ENCODE measurements around the gene B3GNT3. TPM values are rescaled to one million over a fixed set of nuclear protein-coding genes. Genes with fewer than 3 reads are reported as not detected.

The B3GNT3 gene, protein sequence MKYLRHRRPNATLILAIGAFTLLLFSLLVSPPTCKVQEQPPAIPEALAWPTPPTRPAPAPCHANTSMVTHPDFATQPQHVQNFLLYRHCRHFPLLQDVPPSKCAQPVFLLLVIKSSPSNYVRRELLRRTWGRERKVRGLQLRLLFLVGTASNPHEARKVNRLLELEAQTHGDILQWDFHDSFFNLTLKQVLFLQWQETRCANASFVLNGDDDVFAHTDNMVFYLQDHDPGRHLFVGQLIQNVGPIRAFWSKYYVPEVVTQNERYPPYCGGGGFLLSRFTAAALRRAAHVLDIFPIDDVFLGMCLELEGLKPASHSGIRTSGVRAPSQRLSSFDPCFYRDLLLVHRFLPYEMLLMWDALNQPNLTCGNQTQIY
- polyA plus RNA-seq (ENCODE audit: insufficient read length in 4 of 4): 10 to 100 TPM in 1 of 4 donors, 1 to 10 TPM in 3; 3.9 to 13.5 (median 7.2) TPM

DNA sequence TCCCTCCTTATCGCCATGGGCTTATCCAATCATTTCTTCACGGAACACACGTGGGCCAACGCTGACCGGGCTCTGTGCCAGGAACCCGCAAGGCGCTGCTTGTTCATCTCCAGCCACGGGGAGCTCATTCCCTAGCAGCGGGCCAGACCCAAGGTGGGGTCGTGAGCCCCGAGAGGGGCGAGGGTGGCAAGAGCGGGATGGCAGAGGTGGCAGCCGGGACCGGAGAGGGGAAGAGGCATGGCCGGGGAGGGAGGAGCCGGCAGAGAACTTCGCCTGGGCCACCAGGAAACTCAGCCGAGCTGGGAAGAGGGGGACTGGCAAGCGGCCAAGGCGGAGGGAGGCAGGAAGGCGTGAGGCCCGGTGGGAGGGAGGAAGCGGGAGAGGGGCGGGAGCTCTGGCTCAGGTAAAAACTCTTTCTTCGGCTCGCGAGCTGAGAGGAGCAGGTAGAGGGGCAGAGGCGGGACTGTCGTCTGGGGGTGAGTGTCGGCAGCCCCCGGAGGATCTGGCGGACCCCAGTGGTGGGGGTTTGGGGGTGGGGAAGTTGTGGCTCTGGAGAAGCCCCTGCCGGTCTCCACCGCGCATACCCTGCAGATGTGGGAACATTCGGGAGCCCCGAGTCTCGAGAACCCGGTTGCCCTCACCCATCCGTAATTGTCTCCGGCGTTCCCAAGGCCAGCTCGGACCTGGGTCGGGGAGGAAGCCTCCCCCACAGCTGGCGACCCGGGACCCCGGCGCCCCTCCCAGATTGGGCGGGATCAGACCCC is at the start of gene B3GNT3:
Gene B3GNT3 (plus strand): TSS at position 408 of the 764 bp plus-strand sequence. CDS start 12,670 bp downstream, outside the sequence.
- DNase-seq (ENCODE audit: low read depth in 4 of 4, low spot score in 3 of 4): no peak

DNA sequence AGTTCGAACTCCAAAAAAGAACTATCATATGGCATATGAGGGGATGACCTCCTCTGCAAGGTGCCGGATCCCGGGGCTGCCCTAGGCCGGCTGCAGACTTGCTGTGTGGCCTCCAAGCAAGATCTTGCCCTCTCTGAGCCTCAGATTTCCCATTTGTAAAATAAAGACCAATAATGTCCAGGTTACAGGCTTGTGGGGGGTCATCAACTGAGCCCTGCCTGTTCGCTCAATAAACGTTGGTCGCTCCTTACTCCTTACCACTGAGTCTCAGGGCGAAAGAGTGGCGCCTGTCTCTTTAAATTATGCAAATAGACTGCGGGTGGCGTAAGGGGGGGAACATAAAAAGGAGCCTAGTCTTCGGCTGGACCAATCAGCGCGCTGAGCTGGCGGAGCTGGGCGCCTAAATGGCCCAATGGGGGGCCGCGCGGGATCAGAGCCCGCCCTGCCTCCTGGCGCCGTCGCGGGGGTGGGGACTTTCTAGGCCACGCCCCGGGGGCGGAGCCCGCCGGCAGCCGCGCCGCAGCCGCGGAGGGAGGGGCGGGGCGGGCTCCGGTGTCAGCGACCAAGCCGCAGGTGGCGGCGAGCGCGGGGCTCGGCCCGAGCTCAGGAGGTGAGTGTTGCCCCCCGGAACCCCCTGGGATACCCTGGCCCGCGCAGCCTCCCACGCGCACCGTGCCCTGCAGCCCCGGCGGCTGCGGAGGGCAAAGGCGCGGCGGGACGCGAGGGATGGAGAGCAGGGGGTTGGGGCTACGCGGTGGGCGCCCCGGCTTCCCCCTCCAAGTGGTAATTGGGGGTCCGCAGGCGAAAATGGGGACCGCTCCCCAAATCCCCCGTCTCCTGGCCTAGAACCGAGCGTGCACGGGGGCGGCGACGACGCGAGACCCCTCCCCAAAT is 47.5 kb upstream of the B3GNT3 start:
- DNase-seq (ENCODE audit: low read depth in 4 of 4, low spot score in 3 of 4): peak; percentile 77 to 86 (median 82)

DNA sequence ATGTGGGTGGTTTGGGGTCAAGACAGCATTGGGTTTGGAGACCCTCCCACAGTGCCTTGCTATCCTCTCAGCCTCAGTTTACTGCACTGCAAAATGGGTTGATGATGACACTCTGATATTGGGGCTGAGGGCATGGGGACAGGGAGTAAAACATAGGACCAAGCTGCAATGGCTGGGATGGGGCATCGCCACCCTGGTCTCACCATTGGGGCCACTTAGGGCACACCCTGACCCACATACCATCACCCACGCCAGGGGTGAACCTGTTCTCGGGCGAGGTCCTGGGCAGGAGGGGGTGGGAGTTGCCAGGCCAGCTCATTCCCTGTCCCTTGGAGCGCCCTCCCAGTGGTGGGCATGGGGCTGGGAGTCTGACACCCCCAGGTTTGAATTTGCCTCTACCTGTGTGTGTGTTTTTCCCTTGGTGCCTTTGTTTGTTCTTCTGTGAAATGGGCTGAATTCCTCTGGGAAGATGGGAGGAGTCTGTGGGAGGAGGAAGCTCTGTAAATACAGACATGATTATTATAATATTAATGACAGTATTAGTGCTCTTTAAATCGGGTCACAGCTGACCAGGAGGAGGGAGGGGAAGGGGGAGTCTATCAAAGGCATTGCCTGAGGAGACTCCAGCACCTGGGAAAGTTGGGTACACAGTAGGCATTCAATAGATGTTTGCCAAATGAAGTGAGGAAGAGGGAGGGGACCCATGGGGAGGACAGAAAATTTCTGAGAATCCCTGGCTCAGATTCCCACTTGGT is 45.9 kb upstream of the B3GNT3 start:
- DNase-seq (ENCODE audit: low read depth in 4 of 4, low spot score in 3 of 4): no peak

DNA sequence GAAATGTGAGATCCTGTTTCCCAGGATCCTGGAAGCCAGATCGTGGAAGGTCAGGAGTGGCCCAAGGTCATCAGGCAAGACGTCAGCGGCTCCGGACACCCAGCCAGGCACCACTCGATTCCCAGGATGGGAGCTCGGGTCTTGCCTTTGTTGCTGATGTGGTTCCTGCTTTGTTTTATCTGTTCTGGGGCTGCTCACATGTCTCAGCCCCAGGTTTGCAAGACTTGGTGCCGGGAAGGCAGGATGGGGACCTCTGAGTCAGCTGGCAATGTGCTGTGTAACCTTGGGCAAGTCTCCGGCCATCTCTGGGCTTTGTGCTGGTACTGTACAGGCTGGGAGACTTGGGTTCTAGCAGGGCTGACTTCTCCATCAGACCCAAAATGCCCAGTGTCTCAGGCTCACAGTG is 45.0 kb upstream of the B3GNT3 start:
- DNase-seq (ENCODE audit: low read depth in 4 of 4, low spot score in 3 of 4): no peak

DNA sequence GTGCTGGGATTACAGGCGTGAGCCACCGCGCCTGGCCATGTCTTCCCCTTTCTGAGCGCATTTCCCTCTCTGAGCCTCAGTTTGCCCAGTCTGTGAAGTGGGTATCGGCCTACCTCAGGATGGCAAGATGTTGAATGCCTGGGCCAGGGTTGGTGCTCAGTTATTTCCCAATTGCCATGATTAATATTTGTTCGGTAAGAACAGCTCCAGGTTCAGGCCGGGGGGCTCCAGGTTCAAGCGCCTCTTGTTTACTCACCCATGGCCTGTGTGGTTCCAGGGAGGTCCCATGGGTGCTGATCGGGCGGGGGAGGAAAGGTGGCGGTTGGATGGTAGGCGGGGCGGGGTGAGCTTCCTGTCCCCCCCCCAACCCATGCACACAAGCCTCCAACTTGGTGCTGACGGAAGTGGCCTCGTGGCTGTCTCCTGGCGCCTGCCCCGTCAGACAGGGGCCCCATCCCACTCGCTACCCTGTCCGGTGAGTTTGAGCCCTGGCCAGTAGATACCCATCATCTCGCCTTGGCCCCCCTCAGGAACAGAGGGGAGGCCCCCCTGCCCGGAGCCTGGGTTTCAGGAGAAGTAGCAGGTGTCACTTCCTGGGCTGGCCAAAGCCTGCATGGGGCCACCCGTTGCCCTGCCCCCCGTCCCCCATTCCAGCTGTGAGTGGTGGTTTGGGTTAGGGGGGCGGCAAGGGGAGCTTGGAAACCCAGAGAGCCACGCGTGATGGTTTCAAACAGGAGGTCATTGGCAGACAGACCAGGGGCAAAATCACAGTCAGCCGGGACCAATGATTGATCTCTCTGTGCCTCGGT is 43.6 kb upstream of the B3GNT3 start, which contains the start of gene FCHO1:
Gene FCHO1 (plus strand): TSS at position 375 of the 809 bp plus-strand sequence. CDS start 3,688 bp downstream, outside the sequence.
- DNase-seq (ENCODE audit: low read depth in 4 of 4, low spot score in 3 of 4): no peak

DNA sequence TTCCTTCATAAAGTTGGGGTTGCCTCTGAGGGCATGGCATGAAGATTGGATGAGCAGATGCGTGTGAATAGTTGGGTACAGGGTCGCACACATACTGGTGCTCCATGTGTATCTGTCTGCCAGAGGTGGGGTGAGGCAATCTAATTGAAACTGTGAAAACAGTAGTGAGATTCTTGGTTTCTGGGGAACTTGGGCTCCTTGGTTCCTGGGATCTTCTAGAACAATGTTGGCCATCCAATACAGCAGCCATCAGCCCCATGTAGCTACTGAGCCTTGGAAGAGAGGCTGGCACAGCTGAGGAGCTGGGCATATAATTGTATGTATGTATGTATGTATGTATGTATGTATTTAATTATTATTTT is 43.0 kb upstream of the B3GNT3 start:
- no peak for DNase-seq (ENCODE audit: low read depth in 4 of 4, low spot score in 3 of 4)

DNA sequence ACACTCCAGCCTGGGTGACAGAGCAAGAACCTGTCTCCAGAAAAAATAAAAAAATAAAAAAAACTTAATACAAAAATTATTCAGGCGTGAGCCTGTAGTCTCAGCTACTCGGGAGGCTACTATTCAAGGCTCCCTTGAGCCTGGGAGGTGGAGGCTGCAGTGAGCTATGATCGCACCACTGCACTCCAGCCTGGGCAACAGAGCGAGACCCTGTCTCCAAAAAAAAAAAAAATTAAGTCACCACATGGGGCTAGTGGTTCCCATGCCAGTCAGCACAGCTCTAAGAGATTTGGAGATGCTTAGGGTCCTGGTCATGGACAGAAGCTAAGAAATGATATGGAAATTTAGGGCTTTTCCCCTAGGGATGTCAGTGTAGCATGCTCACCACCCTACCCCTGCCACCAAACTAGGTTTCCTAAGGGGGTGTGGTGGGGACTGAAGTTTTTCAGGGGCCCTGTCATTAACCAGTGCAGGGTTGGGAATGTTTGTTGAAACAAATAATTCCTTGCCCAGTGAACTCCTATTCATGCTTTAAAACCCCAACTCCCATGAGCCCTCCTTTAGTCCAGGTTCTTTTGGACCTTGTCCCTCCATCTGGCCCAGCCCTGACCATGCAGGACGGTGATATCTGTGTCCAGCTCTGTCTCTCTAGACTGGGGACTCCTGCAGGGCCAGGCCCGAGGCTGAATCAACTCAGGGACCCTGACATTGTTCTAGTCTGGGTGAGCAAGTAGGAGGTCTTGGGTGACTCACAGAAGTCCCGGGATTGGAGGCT is 41.9 kb upstream of the B3GNT3 start:
- no peak for DNase-seq (ENCODE audit: low read depth in 4 of 4, low spot score in 3 of 4)

DNA sequence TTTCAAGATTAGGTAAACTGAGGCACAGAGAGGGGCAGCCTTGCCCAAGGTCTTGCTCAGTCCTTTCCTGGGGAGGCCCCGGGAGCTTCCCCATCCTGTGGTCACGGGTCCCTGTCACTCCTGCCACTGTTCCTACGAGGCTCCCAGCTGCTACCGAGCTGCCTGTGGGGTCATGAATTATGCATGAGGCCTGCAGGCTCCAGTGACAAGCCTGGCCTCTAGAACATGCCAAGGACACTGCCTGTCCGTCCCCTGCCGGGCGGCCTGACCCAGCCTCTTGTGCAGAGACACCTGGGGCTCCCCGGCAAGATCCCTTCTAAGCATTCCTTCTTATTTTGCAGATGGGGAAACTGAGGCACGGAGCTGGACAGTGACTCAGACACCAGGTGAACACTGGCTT is 41.0 kb upstream of the B3GNT3 start:
- DNase-seq (ENCODE audit: low read depth in 4 of 4, low spot score in 3 of 4): no peak

DNA sequence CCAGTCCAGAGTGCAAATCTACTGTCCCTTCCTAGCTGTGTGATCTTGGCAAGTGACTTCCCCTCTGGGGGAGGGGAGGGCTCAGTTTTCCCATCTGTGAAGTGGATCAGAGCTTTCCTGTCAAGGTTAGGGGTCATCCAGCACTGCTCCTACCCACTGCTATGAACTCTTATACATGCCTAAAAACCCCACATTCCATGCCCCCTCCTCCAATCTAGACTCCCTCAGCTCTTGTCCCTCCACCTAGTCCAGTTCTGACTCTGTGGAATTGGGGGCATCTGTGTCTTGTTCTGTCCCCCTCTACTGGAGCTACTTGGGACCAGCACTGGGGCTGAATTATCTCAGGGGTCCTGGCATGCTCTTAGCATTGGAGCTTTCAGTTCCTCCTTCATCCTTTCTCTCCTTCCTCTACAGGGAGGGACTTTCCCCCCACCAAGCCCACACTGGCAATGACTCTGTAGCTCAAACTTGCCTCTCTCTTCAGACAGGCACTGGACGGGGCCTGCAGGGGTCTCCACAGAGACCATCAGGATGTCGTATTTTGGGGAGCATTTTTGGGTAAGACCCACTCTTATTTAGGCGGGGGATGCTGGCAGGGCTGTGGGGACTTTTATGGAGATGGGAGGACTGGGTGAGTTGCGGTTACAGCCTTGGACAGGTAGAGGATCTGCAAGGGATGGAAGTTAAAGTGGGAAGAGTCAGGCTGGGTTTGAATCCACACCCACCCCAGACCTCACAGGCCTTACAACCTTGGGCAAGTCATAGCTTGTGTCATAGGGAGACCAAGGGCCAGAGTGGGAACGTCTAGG is 40.1 kb upstream of the B3GNT3 start:
- no peak for DNase-seq (ENCODE audit: low read depth in 4 of 4, low spot score in 3 of 4)

DNA sequence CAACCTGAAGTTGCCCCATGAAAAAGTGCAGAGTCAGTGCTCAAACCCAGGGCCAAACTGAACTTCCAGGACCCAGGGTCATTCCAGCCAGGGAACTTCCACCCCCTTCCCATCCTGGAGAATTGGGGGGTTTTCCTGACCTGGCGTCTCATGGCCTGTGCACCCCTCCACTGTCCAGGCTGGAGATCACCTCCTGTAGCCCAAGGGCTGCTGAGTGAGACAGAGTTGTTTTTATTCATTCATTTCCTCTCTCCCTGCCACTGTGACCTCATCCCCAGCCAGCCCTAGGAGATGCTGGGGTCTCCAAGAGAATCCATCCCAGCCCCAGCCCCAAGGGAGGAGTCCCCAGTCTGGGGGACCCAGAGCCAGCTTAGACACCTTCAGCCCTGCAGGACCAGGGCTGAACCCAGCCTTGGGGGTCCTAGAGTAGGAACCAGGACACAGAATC is 39.5 kb upstream of the B3GNT3 start:
- DNase-seq (ENCODE audit: low read depth in 4 of 4, low spot score in 3 of 4): no peak

DNA sequence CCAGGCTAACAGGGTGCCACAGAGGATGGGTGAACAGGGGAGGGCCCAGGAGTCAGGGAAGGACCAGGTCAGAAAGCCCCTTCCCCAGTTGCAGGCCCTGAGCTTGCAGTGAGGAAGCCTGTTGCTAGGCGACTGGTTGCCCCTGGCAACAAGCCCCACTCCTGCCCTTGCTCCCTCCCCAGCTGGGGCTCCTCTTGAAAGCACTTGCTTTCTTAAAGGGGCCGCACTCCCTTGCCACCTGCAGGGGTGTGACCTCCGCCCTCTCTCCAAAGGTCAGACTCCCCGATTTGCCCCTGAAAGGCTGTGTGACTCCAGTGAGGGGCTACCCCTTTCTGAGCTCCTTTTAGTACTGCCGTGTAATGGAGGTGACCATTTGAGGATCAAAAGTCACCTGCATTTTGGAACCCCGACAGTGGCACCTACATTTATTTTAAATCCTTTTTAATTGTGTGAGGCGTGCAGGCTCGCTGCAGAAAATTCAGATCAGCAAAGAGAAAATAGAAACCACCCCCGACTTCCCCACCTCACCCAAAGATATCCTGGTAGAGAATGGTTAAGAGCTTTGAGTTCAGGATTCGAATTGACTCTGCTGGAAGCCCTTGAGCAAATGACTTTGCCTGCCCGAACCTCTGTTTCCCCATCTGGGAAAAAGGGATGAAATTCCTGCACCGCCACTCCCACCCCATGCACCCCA is 38.8 kb upstream of the B3GNT3 start:
- no peak for DNase-seq (ENCODE audit: low read depth in 4 of 4, low spot score in 3 of 4)

DNA sequence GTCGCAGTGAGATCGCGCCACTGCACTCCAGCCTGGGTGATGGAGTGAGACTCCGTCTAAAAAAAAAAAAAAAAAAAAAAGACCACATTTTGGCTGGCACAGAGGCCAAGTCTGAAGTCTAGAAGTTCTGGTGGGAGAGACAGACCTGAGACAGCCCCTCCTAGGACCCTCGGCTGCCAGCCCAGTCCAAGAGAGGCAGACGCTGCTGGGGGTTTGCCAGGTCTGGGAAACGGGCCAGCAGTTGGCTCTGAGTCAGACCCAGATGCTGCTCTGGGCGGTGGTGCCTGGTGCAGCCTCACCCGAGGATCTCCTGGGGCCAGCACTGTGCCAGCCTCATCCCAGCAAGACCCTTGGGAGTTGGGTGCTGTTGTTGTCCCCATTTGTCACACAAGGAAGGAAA is 37.8 kb upstream of the B3GNT3 start:
- DNase-seq (ENCODE audit: low read depth in 4 of 4, low spot score in 3 of 4): no peak

DNA sequence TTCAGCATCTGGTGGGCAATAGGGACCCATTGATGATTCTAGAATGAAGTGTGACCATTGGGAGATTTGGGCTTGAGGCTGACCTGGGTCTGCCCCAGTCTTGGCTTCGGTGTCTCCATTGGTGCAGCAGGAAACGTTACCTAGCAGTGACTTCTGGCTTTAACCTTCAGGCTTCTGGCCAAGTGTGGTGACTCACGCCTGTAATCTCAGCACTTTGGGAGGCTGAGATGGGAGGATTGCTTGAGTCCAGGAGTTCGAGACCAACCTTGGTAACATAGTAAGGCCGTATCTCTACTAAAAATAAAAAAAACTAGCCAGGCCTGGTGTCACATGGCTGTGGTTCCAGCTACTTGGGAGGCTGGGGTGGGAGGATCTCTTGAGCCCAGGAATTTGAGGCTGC is 36.4 kb upstream of the B3GNT3 start:
- no peak for DNase-seq (ENCODE audit: low read depth in 4 of 4, low spot score in 3 of 4)

DNA sequence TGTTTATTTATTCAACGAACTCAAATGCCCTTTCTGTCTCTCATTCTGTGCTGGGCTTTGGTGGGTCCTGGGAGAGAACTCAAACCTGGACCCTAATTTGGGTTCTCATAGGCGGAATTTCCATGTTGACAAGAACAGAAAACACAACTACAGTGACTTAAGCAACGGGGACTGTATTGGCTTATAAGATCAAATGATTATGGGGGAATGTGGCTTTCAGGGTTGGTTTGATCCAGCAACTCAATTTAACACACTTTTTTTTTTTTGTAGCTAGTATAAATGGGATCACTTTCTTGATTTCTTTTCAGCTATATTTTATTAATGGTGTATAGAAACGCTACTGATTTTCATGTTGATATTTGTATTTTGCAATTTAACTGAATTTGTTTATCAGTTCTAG is 33.8 kb upstream of the B3GNT3 start:
- no peak for DNase-seq (ENCODE audit: low read depth in 4 of 4, low spot score in 3 of 4)

DNA sequence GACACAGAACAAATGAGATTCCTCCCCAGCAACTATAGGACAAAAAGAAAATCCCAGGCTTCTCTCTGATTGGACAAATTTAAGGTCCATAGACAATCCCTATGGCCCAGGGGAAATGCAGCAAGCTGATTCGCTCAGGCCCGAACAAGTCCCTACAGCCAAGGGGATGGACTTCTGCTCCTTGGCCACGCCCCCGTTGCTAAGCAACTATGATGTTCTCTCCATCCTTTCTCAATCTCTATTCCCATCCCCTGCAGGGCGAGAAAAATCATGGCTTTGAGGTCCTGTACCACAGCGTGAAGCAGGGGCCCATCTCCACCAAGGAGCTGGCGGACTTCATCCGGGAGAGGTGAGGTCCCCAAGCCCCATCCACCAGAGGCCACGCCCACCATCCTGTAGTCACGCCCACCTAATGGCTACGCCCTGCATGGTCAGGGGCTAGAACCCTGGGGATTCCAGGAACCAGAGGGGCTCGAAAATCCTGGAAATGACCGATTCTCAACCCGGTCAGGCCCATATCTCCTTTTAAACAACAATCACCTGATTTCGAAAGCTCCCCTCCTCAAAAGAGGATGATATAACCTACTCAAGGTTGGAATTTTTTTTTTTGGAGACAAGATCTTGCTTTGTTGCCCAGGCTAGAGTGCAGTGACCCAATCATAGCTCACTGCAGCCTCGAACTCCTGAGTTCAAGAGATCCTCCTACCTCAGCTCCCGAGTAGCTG is 32.3 kb upstream of the B3GNT3 start:
- DNase-seq (ENCODE audit: low read depth in 4 of 4, low spot score in 3 of 4): no peak

DNA sequence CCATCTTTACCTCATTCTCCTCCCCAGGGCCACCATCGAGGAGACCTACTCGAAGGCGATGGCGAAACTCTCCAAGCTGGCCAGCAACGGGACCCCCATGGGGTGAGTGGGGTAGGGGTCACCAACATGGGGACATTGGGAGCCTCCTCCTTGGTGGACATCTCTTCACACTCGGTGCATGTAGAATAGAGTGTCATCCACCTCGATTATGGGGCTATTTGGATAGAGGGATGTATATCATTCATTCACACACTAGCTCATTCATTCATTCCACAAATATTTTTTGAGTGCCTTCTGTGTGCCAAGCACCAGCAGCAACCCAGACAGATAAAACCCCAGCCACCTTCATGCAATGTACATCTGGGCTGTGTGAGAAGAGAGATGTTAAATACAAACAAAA is 30.6 kb upstream of the B3GNT3 start:
- DNase-seq (ENCODE audit: low read depth in 4 of 4, low spot score in 3 of 4): no peak

Data from right renal pelvis (tissue), 4 donors.